Measurements from ENCODE around the gene CWC27.

GRCh38 chr5:64838803-64839202 is 70.1 kb downstream of the CWC27 start:
- TF ChIP-seq CTCF (IDR thresholded peaks at IDR 0.05) (no peak), GABPA (IDR thresholded peaks at IDR 0.05; ENCODE audit: low read depth) (no peak), EP300 (IDR thresholded peaks at IDR 0.05; ENCODE audit: borderline replicate concordance in 1 of 2, low read depth in 1 of 2, low read length in 1 of 2) (no peak), NFIC (IDR thresholded peaks at IDR 0.05; ENCODE audit: borderline replicate concordance) (no peak), POLR2AphosphoS5 (IDR thresholded peaks at IDR 0.05; ENCODE audit: low read depth, low read length) (no peak)

Data from SK-N-SH (cell line).